ENCODE measurements around the gene ATP6V0A4.

DNA sequence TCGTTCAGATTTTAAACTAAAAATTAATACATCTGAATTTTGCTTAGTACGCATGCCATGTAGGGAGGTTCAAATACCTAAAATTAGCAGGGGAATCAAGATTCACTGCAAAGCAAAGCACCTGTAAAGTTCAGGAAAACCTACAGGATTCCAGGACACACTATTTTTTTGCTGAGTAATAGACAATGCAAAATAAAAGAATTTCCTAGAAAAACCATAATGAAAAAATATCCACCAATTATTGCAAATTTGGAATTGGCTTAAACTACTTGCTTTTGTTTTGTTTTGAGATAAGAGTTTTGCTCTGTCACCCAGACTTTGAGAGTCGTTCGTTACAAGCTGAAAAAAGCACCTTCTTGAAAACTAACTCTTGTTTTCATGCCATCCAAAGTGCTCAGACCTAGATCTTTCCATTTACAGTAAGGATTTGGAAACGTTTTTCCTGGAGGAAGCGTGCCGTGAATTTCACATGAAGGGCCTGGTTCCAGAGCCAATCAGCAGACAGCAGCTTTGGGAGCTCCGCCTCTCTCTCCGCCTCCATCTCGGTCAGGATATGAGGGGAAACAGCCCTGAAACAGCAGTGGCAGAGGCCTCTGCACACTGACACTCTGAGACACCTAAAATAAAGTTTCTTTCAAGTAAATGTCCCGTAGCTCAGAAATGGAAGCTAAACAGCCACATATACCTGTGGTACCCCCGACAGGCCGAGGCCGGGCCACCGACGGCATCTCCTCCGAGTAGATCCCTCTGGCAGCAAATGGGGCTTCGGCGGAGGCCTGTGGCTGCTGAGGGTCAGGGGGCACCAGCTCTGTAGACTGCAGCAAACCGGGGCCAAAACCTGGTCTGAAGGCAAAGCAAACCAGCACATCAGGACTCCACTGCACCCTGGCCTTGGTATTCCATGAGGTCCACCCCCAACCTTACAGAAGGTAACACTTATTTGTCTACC, 45.9 kb upstream of the ATP6V0A4 start:
- TF ChIP-seq, protein P1, sequence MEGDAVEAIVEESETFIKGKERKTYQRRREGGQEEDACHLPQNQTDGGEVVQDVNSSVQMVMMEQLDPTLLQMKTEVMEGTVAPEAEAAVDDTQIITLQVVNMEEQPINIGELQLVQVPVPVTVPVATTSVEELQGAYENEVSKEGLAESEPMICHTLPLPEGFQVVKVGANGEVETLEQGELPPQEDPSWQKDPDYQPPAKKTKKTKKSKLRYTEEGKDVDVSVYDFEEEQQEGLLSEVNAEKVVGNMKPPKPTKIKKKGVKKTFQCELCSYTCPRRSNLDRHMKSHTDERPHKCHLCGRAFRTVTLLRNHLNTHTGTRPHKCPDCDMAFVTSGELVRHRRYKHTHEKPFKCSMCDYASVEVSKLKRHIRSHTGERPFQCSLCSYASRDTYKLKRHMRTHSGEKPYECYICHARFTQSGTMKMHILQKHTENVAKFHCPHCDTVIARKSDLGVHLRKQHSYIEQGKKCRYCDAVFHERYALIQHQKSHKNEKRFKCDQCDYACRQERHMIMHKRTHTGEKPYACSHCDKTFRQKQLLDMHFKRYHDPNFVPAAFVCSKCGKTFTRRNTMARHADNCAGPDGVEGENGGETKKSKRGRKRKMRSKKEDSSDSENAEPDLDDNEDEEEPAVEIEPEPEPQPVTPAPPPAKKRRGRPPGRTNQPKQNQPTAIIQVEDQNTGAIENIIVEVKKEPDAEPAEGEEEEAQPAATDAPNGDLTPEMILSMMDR (IDR thresholded peaks at IDR 0.05) = no peak
- no peak for TF ChIP-seq POLR2A (IDR thresholded peaks at IDR 0.05)
- TF ChIP-seq EP300 (IDR thresholded peaks at IDR 0.05) = no peak

Data from tibial nerve (tissue), 4 donors.